HG03354 (cell line): ENCODE data around the gene SV2A.
"Not testable (repeated sequence)": the region's sequence is repeated elsewhere in the genome, so short reads cannot be mapped to it uniquely, and the experiment has no call there.

Source experiments
- ATAC-seq: cut with Tn5 transposase; IDR thresholded peaks from one replicate; pipeline ENCODE4 v1.9.1; 2021; ENCODE audit warnings: mild to moderate bottlenecking; ENCODE audit not compliant: unreplicated experiment, poor library complexity, severe bottlenecking

The SV2A gene, protein sequence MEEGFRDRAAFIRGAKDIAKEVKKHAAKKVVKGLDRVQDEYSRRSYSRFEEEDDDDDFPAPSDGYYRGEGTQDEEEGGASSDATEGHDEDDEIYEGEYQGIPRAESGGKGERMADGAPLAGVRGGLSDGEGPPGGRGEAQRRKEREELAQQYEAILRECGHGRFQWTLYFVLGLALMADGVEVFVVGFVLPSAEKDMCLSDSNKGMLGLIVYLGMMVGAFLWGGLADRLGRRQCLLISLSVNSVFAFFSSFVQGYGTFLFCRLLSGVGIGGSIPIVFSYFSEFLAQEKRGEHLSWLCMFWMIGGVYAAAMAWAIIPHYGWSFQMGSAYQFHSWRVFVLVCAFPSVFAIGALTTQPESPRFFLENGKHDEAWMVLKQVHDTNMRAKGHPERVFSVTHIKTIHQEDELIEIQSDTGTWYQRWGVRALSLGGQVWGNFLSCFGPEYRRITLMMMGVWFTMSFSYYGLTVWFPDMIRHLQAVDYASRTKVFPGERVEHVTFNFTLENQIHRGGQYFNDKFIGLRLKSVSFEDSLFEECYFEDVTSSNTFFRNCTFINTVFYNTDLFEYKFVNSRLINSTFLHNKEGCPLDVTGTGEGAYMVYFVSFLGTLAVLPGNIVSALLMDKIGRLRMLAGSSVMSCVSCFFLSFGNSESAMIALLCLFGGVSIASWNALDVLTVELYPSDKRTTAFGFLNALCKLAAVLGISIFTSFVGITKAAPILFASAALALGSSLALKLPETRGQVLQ

GRCh38 chr1:149917571-149918144 is at the start of gene SV2A:
Gene SV2A, minus strand, starts transcription at chr1:149917844. Its CDS starts 4,004 bp downstream, at chr1:149913840.
- ATAC-seq: no peak

GRCh38 chr1:149967041-149967440 is 49.4 kb upstream of the SV2A start:
- no peak for ATAC-seq

DNA sequence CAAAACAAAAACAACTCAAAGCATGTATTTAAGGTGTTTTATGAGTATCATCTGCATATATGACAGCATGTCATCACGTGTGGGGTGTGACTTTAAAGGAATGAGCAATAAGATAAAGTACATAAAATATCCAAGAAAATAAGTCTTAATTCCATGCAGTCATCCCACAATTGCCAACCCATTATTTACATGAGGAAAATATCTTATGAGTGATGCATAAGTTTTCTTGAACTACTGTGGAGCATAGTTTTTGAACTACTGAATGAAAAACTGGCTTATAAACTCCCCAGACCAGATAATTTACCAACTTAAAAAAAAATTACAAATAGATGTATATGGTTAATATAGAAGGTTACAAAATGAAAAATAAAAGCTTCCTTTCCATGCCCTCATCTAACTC is 48.8 kb upstream of the SV2A start:
- no peak for ATAC-seq

DNA sequence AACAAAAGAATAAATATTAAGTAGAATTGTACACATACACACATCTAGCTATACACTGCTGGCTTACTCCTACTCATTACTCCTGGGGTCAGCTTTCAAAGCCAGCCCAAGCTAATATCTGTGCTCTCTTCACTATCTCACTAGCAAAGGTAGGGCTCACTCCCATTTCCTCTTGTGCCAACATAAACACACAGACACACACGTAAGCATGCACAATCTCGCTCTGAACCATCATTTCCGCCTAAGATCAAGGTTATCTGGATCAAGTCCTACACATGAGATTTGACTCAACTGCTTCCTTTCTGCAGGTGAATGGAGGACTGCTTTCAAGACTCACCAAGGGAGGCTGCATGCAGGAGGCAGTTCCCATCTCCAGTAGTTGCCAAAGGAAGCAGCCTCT is 47.8 kb upstream of the SV2A start:
- ATAC-seq: no peak

DNA sequence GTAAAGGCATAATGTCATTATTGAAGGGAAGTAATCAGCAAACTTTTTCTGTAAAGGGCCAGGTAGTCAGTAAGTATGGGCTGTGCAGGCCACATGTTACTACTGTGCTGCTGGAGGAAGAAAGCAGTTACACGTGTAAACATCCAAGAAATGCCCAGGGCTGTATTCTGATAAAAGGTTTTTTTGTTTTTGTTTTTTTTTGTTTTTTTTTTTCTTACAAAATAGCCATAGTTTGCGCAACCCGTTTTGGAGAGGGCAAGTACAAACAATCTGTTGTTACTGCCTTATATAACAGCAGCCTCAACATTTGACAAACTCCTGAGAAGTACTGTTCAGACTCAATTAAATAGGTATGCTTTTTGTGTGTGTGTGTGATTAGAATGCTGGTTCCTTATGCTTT is 45.7 kb upstream of the SV2A start:
- no peak for ATAC-seq

GRCh38 chr1:149962736-149963135 is 45.1 kb upstream of the SV2A start:
- ATAC-seq: no peak

- no peak for ATAC-seq
Measured at GRCh38 chr1:149962039-149962647, 44.5 kb upstream of the SV2A start.

GRCh38 chr1:149957548-149957947 is 39.9 kb upstream of the SV2A start:
- not testable (repeated sequence) for ATAC-seq

- ATAC-seq: no peak
Measured at GRCh38 chr1:149949911-149950310, 32.3 kb upstream of the SV2A start.

GRCh38 chr1:149945206-149945605 is 27.6 kb upstream of the SV2A start:
- ATAC-seq: no peak

DNA sequence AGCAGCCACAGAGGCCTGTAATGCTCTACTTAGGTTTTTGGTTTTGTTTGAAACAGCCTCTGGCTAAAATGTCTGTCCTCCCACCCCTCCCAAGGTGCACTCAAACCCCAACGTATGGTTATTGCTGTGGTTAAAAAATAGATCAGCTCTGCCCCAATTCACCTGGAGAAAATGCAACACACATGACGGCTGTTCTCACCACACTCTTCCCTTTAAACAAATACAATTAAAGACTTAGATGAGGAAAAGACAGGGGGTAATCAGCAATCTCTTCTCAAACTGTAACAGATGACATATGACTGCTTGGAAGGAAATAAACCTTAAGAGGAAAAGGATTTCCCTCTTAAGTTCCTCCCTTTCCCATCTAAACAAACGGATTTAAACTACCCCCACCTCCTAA is 25.2 kb upstream of the SV2A start:
- ATAC-seq: no peak

DNA sequence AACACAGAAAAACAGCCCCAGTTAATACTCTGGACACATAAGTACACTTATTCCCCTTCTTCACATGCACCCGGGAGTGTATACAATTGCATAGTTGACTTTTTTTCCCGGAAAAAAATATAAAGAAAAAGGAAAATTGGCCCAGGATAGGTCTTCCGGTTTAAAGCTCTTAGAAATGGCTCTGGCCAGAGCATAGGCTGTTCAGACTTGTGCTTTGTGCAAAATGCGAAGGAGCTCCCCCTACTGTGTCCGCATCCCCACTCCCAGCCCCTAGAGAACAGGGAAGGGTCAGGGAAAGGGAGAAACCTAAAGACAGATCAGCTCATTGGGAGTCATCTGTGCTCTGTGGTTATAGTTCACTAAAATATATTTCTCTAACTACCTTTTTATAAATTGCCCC is 24.6 kb upstream of the SV2A start:
- no peak for ATAC-seq

DNA sequence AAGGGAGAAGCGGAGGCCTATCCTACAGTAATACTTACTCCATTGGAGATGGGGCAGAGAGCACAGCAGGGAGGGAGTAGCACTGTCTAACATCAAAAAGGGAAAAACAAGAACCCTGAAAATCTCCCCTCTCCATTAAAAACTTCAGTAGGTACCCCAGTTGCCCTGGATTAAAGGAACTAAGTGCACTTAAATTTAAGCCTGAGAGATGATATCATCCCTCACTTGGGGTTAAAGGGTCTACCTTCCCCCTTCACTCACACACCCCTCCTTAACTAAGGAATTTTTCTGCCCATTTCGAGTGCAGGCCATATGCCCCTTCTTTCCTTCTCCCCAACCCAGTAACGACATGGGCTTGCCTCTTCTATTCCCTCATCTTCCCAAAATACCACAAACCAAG is 22.8 kb upstream of the SV2A start:
- ATAC-seq: no peak

GRCh38 chr1:149938668-149939003 is 21.0 kb upstream of the SV2A start:
- not testable (repeated sequence) for ATAC-seq

- no peak for ATAC-seq
Measured at GRCh38 chr1:149937759-149938158, 20.1 kb upstream of the SV2A start.

DNA sequence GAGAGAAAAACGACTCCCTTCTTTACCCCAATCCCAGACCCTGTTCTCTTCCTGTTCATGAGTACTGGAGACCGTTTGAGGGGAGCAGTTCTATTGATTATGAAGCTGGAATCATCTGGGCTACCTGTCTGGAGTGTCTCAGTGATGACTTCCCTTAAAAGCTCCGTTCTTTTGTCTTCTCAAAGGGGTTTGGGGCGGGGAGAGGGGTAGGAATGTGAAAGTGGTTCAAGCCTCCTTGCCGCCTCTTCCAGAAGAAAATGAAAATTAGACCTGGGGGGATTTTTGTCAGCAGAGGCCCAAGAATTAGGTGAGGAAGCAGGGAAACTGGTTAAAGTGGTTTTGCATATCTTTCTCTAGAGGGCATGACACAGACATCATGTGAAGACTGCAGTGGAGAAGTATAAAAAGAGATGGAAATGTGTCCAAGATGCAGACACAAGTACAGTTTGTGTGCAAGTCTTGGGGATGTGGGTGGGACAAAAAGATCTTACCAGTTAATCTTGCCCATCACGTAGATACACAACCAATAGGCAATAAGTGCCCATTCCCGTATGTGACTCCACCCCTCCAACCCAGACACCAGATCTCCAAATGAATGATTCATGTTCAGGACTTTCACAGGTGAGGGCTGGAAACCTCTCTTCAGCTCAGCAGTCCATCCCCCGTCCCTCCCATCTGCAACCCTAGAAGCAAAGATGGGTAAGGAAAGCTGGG is 19.5 kb upstream of the SV2A start:
- no peak for ATAC-seq

GRCh38 chr1:149936170-149936991 is 18.7 kb upstream of the SV2A start, which contains the start of gene MTMR11:
Gene MTMR11, minus strand, starts transcription at chr1:149936879. Its CDS starts 232 bp downstream, at chr1:149936647.
- ATAC-seq: no peak

GRCh38 chr1:149934356-149934755 is 16.7 kb upstream of the SV2A start:
- no peak for ATAC-seq

DNA sequence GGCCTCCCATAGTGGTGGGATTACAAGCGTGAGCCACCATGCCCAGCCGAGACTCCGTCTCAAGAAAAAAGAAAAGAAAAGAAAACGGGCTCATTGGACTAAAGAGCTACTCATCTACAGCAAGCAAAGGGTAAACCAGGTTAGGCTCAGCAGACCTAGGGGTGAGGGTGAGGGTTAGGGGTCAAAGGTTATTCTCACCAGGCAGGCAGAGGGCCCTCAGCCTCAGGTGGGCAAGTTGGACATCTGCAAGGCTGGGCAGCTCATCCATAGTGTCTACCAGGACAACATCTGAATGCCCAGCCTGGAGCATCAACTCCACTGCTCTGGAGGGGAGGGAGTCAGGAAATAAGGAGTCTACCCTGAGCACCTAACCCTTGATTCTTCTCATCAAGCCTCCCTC is 15.6 kb upstream of the SV2A start:
- ATAC-seq: no peak
